SK-N-SH (cell line): Measurements from ENCODE around the gene AXIN1.

Experiments used
- CTCF ChIP-seq: fragments of 200-600 bp; sonication (generic); IDR thresholded peaks from 2 replicates; pipeline ENCODE4 v1.6.1; 2017; ENCODE audit warnings: antibody characterized with exemption, mild to moderate bottlenecking, moderate library complexity
- NFIC ChIP-seq: IDR thresholded peaks from 2 replicates; pipeline ENCODE4 v1.4.0; 2012; ENCODE audit warnings: borderline replicate concordance

GRCh38 chr16:270381-271255 is 81.9 kb downstream of the AXIN1 start:
- TF ChIP-seq CTCF (no peak), NFIC (no peak)
